Activated gamma-delta T cell (primary cell): ENCODE data around the gene PPA2.
"Not testable (repeated sequence)": the region's sequence is repeated elsewhere in the genome, so short reads cannot be mapped to it uniquely, and the experiment has no call there.

Source experiments
- DNase-seq: peaks from one replicate; lab custom pipeline; 2025; lab: John Stamatoyannopoulos, UW

The PPA2 gene

GRCh38 chr4:105460306-105460705, 13.6 kb downstream of the PPA2 start:
- DNase-seq = no peak

- DNase-seq = not testable (repeated sequence)
Observed at GRCh38 chr4:105458541-105458940, 15.3 kb downstream of the PPA2 start.

- DNase-seq = no peak
Observed at GRCh38 chr4:105458001-105458400, 15.9 kb downstream of the PPA2 start.

- no peak for DNase-seq
Observed at GRCh38 chr4:105455998-105456397, 17.9 kb downstream of the PPA2 start.

- no peak for DNase-seq
Observed at GRCh38 chr4:105455182-105455581, 18.7 kb downstream of the PPA2 start.

GRCh38 chr4:105453550-105454205, 20.2 kb downstream of the PPA2 start:
- no peak for DNase-seq

- no peak for DNase-seq
Observed at GRCh38 chr4:105451346-105451745, 22.5 kb downstream of the PPA2 start.

- no peak for DNase-seq
Observed at GRCh38 chr4:105440890-105441289, 33.0 kb downstream of the PPA2 start.

- DNase-seq = no peak
Observed at GRCh38 chr4:105437637-105438036, 36.2 kb downstream of the PPA2 start.

- DNase-seq = no peak
Observed at GRCh38 chr4:105436414-105436813, 37.4 kb downstream of the PPA2 start.

GRCh38 chr4:105434940-105435339, 38.9 kb downstream of the PPA2 start:
- no peak for DNase-seq

GRCh38 chr4:105433421-105433820, 40.4 kb downstream of the PPA2 start:
- no peak for DNase-seq

GRCh38 chr4:105432438-105432837, 41.4 kb downstream of the PPA2 start:
- no peak for DNase-seq

- DNase-seq = no peak
Observed at GRCh38 chr4:105430811-105431210, 43.1 kb downstream of the PPA2 start.

GRCh38 chr4:105426187-105426897, 47.5 kb downstream of the PPA2 start:
- DNase-seq = no peak

- DNase-seq = no peak
Observed at GRCh38 chr4:105422207-105422920, 51.5 kb downstream of the PPA2 start.

GRCh38 chr4:105417624-105418023, 56.2 kb downstream of the PPA2 start:
- no peak for DNase-seq

GRCh38 chr4:105415281-105415744, 58.5 kb downstream of the PPA2 start:
- no peak for DNase-seq

GRCh38 chr4:105414316-105414715, 59.5 kb downstream of the PPA2 start:
- no peak for DNase-seq

- not testable (repeated sequence) for DNase-seq
Observed at GRCh38 chr4:105409135-105409534, 64.7 kb downstream of the PPA2 start.

GRCh38 chr4:105400901-105401677, 72.8 kb downstream of the PPA2 start:
- no peak for DNase-seq

GRCh38 chr4:105399532-105400161, 74.2 kb downstream of the PPA2 start:
- no peak for DNase-seq
